BE2C (cell line): Measurements from ENCODE around the gene C20orf96.

Experiments used
- DNase-seq: peaks from one replicate; pipeline ENCODE4 v3.0.0-alpha.2; 2020
- H3K27me3 ChIP-seq: fragments of 250-450 bp; sonication (Bioruptor Pico); 2 replicates; pipeline ENCODE4 v1.5.1; 2020; ENCODE audit warnings: mild to moderate bottlenecking
- H3K36me3 ChIP-seq: fragments of 250-450 bp; sonication (Bioruptor Pico); 2 replicates; pipeline ENCODE4 v1.5.1; 2020; ENCODE audit warnings: mild to moderate bottlenecking
- H3K4me1 ChIP-seq: fragments of 250-450 bp; sonication (Bioruptor Pico); 2 replicates; pipeline ENCODE4 v1.5.1; 2020
- H3K4me3 ChIP-seq: 2 replicates; pipeline ENCODE4 v1.5.1; 2011; ENCODE audit warnings: low read depth, low read length
- H3K9me3 ChIP-seq: fragments of 250-450 bp; sonication (Bioruptor Pico); 2 replicates; pipeline ENCODE4 v1.5.1; 2020
- CTCF ChIP-seq: IDR thresholded peaks from 2 replicates; pipeline ENCODE4 v1.5.1; 2012; ENCODE audit warnings: mild to moderate bottlenecking, low read depth, low read length

Gene C20orf96

GRCh38 chr20:311609-312008, 21.1 kb upstream of the C20orf96 start:
- Histone ChIP-seq H3K9me3 (no peaks in the 10 kb centered on the region), H3K4me3 (no peak overlapping the region), H3K4me1 (no peaks in the 10 kb centered on the region), H3K36me3 (no peaks in the 10 kb centered on the region), H3K27me3 (no peaks in the 10 kb centered on the region)
- TF ChIP-seq CTCF = no peak
- DNase-seq = no peak

GRCh38 chr20:310645-311044, 20.1 kb upstream of the C20orf96 start:
- H3K36me3 ChIP-seq = no peaks in the 10 kb centered on the region
- H3K4me1 ChIP-seq = no peaks in the 10 kb centered on the region
- no peak for DNase-seq
- H3K9me3 ChIP-seq = no peaks in the 10 kb centered on the region
- TF ChIP-seq CTCF = no peak
- H3K4me3 ChIP-seq = peak overlapping the region; percentile 31
- H3K27me3 ChIP-seq = no peaks in the 10 kb centered on the region

- H3K4me3 ChIP-seq = peak overlapping the region; percentile 59
Measured at GRCh38 chr20:309841-310644, 19.5 kb upstream of the C20orf96 start.

GRCh38 chr20:309306-309840, 18.8 kb upstream of the C20orf96 start:
- H3K36me3 ChIP-seq = no peaks in the 10 kb centered on the region
- no peaks in the 10 kb centered on the region for H3K9me3 ChIP-seq
- peak overlapping the region; percentile 59 for H3K4me3 ChIP-seq
- DNase-seq = no peak
- TF ChIP-seq CTCF = no peak
- H3K4me1 ChIP-seq = no peaks in the 10 kb centered on the region
- no peaks in the 10 kb centered on the region for H3K27me3 ChIP-seq

More at GRCh38 chr20:309841-310644, 19.5 kb upstream of the C20orf96 start:
- Histone ChIP-seq H3K4me1 (no peaks in the 10 kb centered on the region), H3K36me3 (no peaks in the 10 kb centered on the region), H3K27me3 (no peaks in the 10 kb centered on the region), H3K9me3 (no peaks in the 10 kb centered on the region)
- no peak for TF ChIP-seq CTCF
- DNase-seq = peak; percentile 96

- no peak overlapping the region for H3K4me3 ChIP-seq
- no peak for DNase-seq
- H3K4me1 ChIP-seq = no peaks in the 10 kb centered on the region
- no peaks in the 10 kb centered on the region for H3K9me3 ChIP-seq
- no peak for TF ChIP-seq CTCF
- H3K36me3 ChIP-seq = no peaks in the 10 kb centered on the region
- H3K27me3 ChIP-seq = no peaks in the 10 kb centered on the region
Measured at GRCh38 chr20:308427-309038, 18.0 kb upstream of the C20orf96 start.

GRCh38 chr20:305745-306144, 15.2 kb upstream of the C20orf96 start:
- TF ChIP-seq CTCF = no peak
- H3K36me3 ChIP-seq = no peaks in the 10 kb centered on the region
- H3K27me3 ChIP-seq = no peaks in the 10 kb centered on the region
- H3K4me3 ChIP-seq = no peak overlapping the region
- DNase-seq = no peak
- no peaks in the 10 kb centered on the region for H3K9me3 ChIP-seq
- H3K4me1 ChIP-seq = no peaks in the 10 kb centered on the region
